ENCODE results near the gene HSPH1.

The HSPH1 gene

GRCh38 chr13:31090961-31091624 lies 70.6 kb downstream of the HSPH1 start:
- Histone ChIP-seq H3K27ac (ENCODE audit: low read length) (no peak overlapping the region), H3K9me3 (ENCODE audit: control insufficient read depth, low read depth, low read length) (no peaks in the 10 kb centered on the region), H3K4me3 (ENCODE audit: low read length) (no peak overlapping the region), H3K27me3 (ENCODE audit: control insufficient read depth, insufficient read depth, low read length) (no peaks in the 10 kb centered on the region), H3K4me1 (ENCODE audit: control insufficient read depth, low read depth, low read length) (peaks cover 8% of the 10 kb centered on the region), H3K36me3 (ENCODE audit: control insufficient read depth, low read depth, low read length) (no peaks in the 10 kb centered on the region), H3K9ac (ENCODE audit: low read length) (no peak overlapping the region)

- H3K9me3 ChIP-seq (ENCODE audit: control insufficient read depth, low read depth, low read length), result no peaks in the 10 kb centered on the region
- no peak overlapping the region for H3K27ac ChIP-seq (ENCODE audit: low read length)
- H3K4me3 ChIP-seq (ENCODE audit: low read length), result no peak overlapping the region
- no peak overlapping the region for H3K9ac ChIP-seq (ENCODE audit: low read length)
- no peaks in the 10 kb centered on the region for H3K27me3 ChIP-seq (ENCODE audit: control insufficient read depth, insufficient read depth, low read length)
- no peaks in the 10 kb centered on the region for H3K36me3 ChIP-seq (ENCODE audit: control insufficient read depth, low read depth, low read length)
- peaks cover 5% of the 10 kb centered on the region for H3K4me1 ChIP-seq (ENCODE audit: control insufficient read depth, low read depth, low read length)
Measured at GRCh38 chr13:31090096-31090495, 71.6 kb downstream of the HSPH1 start.

GRCh38 chr13:31089649-31090048 lies 72.1 kb downstream of the HSPH1 start:
- Histone ChIP-seq H3K27ac (ENCODE audit: low read length) (no peak overlapping the region), H3K9me3 (ENCODE audit: control insufficient read depth, low read depth, low read length) (no peaks in the 10 kb centered on the region), H3K27me3 (ENCODE audit: control insufficient read depth, insufficient read depth, low read length) (no peaks in the 10 kb centered on the region), H3K36me3 (ENCODE audit: control insufficient read depth, low read depth, low read length) (no peaks in the 10 kb centered on the region), H3K9ac (ENCODE audit: low read length) (no peak overlapping the region), H3K4me3 (ENCODE audit: low read length) (no peak overlapping the region), H3K4me1 (ENCODE audit: control insufficient read depth, low read depth, low read length) (peaks cover under 1% of the 10 kb centered on the region)

- no peaks in the 10 kb centered on the region for H3K9me3 ChIP-seq (ENCODE audit: control insufficient read depth, low read depth, low read length)
- H3K4me3 ChIP-seq (ENCODE audit: low read length), result no peak overlapping the region
- H3K4me1 ChIP-seq (ENCODE audit: control insufficient read depth, low read depth, low read length), result no peaks in the 10 kb centered on the region
- no peaks in the 10 kb centered on the region for H3K27me3 ChIP-seq (ENCODE audit: control insufficient read depth, insufficient read depth, low read length)
- no peak overlapping the region for H3K9ac ChIP-seq (ENCODE audit: low read length)
- H3K27ac ChIP-seq (ENCODE audit: low read length), result no peak overlapping the region
- H3K36me3 ChIP-seq (ENCODE audit: control insufficient read depth, low read depth, low read length), result no peaks in the 10 kb centered on the region
Measured at GRCh38 chr13:31088826-31089420, 72.8 kb downstream of the HSPH1 start.
